ENCODE results near the gene VIPR1.
A peak's percentile ranks its signal among the peaks of the same experiment; 100 is the strongest.
"Not testable (repeated sequence)": the region's sequence is repeated elsewhere in the genome, so short reads cannot be mapped to it uniquely, and the experiment has no call there.

VIPR1 gene

GRCh38 chr3:42535981-42536784, 33.7 kb downstream of the VIPR1 start:
- peak; percentile 16 for DNase-seq

GRCh38 chr3:42537350-42537749, 34.9 kb downstream of the VIPR1 start:
- no peak for DNase-seq

- peak; percentile 42 for DNase-seq
Observed at GRCh38 chr3:42539871-42540714, 37.6 kb downstream of the VIPR1 start.

- no peak for DNase-seq
Observed at GRCh38 chr3:42541079-42541478, 38.6 kb downstream of the VIPR1 start.

- no peak for DNase-seq
Observed at GRCh38 chr3:42544492-42545283, 42.2 kb downstream of the VIPR1 start.

GRCh38 chr3:42545284-42545900, 42.9 kb downstream of the VIPR1 start:
- no peak for DNase-seq

GRCh38 chr3:42546691-42547213, 44.3 kb downstream of the VIPR1 start:
- no peak for DNase-seq

GRCh38 chr3:42547401-42547945, 45.0 kb downstream of the VIPR1 start:
- peak; percentile 46 for DNase-seq

GRCh38 chr3:42549131-42549530, 46.7 kb downstream of the VIPR1 start:
- DNase-seq, result no peak

- DNase-seq, result no peak
Observed at GRCh38 chr3:42550250-42550649, 47.8 kb downstream of the VIPR1 start.

GRCh38 chr3:42552830-42553229, 50.4 kb downstream of the VIPR1 start:
- DNase-seq, result no peak

- DNase-seq, result peak; percentile 15
Observed at GRCh38 chr3:42556089-42556632, 53.7 kb downstream of the VIPR1 start.

GRCh38 chr3:42556817-42557216, 54.4 kb downstream of the VIPR1 start:
- DNase-seq, result not testable (repeated sequence)

- peak; percentile 23 for DNase-seq
Observed at GRCh38 chr3:42557854-42558253, 55.4 kb downstream of the VIPR1 start.

GRCh38 chr3:42562047-42562907, 59.8 kb downstream of the VIPR1 start:
- no peak for DNase-seq

- DNase-seq, result no peak
Observed at GRCh38 chr3:42569593-42570142, 67.2 kb downstream of the VIPR1 start.

- DNase-seq, result peak; percentile 14
Observed at GRCh38 chr3:42572278-42572677, 69.8 kb downstream of the VIPR1 start.

- no peak for DNase-seq
Observed at GRCh38 chr3:42575137-42575741, 72.8 kb downstream of the VIPR1 start.

GRCh38 chr3:42578054-42578453, 75.6 kb downstream of the VIPR1 start:
- no peak for DNase-seq

- DNase-seq, result not testable (repeated sequence)
Observed at GRCh38 chr3:42579346-42579745, 76.9 kb downstream of the VIPR1 start.

Measured in CD4-positive, alpha-beta T cell treated with Interferon gamma for 1 hour (primary cell).